PC-3 (cell line): ENCODE measurements around the gene PPM1F. TPM values are rescaled to one million over a fixed set of nuclear protein-coding genes. Genes with fewer than 3 reads are reported as not detected.
"Not testable (repeated sequence)": the region's sequence is repeated elsewhere in the genome, so short reads cannot be mapped to it uniquely, and the experiment has no call there.

ENCODE experiments used
- ATAC-seq: fragments of 200-7000 bp; cut with Tn5 transposase; 2 replicates; pipeline ENCODE4 v1.9.1; 2020; ENCODE audit warnings: mild to moderate bottlenecking, moderate library complexity
- BruUV-seq: library from RNA; stranded (reverse); fragments of 400-500 nt; replicated peaks from 2 replicates; lab custom pipeline; 2021; lab: Mats Ljungman, UMichigan
- CTCF ChIA-PET: fragments of 300-600 bp; sonication (Branson Sonifier 250); formaldehyde crosslinking; loops from one replicate; lab custom pipeline; 2022; ENCODE audit warnings: antibody characterized with exemption; lab: Charles Lee
- POLR2A ChIA-PET: fragments of 300-600 bp; sonication (Branson Sonifier 250); formaldehyde crosslinking; loops from one replicate; lab custom pipeline; 2022; ENCODE audit warnings: antibody characterized with exemption; ENCODE audit not compliant: unreplicated experiment; lab: Charles Lee
- DNase-seq: peaks from one replicate; pipeline ENCODE4 v3.0.0-alpha.2; 2015
- H2AFZ ChIP-seq: fragments of 300-600 bp; sonication (generic); 2 replicates; pipeline ENCODE4 v1.6.0; 2016; ENCODE audit warnings: antibody characterized with exemption, low read length
- H3F3A ChIP-seq: fragments of 300-600 bp; sonication (generic); one replicate; pipeline ENCODE4 v1.6.0; 2017; ENCODE audit warnings: antibody characterized with exemption, low read length, control low read depth, mild to moderate bottlenecking; ENCODE audit not compliant: unreplicated experiment
- H3K27ac ChIP-seq: fragments of 300-600 bp; sonication (generic); 2 replicates; pipeline ENCODE4 v1.5.1; 2016; ENCODE audit warnings: mild to moderate bottlenecking, low read length
- H3K27me3 ChIP-seq: fragments of 300-600 bp; sonication (generic); 2 replicates; pipeline ENCODE4 v1.6.1; 2016; ENCODE audit warnings: low read length, mixed read lengths
- H3K36me3 ChIP-seq: fragments of 300-600 bp; sonication (generic); 2 replicates; pipeline ENCODE4 v1.6.1; 2016; ENCODE audit warnings: low read depth, mixed run types, low read length, mixed read lengths
- H3K4me1 ChIP-seq: fragments of 300-600 bp; sonication (generic); 2 replicates; pipeline ENCODE4 v1.5.1; 2016; ENCODE audit warnings: low read length; ENCODE audit not compliant: insufficient read depth
- H3K4me2 ChIP-seq: fragments of 300-600 bp; sonication (generic); 2 replicates; pipeline ENCODE4 v1.6.0; 2016; ENCODE audit warnings: low read length
- H3K4me3 ChIP-seq: fragments of 300-600 bp; sonication (generic); 2 replicates; pipeline ENCODE4 v1.5.1; 2016; ENCODE audit warnings: mild to moderate bottlenecking, low read length, mixed read lengths
- H3K79me2 ChIP-seq: fragments of 300-600 bp; sonication (generic); 2 replicates; pipeline ENCODE4 v1.6.1; 2017; ENCODE audit warnings: low read length, mixed read lengths
- H3K9ac ChIP-seq: fragments of 300-600 bp; sonication (generic); 2 replicates; pipeline ENCODE4 v1.6.0; 2016; ENCODE audit warnings: mild to moderate bottlenecking, low read length
- H3K9me2 ChIP-seq: fragments of 300-600 bp; sonication (generic); replicated peaks from 2 replicates; pipeline ENCODE4 v1.6.1; 2016; ENCODE audit warnings: mixed run types, low read length, mixed read lengths
- H3K9me3 ChIP-seq: fragments of 300-600 bp; sonication (generic); 2 replicates; pipeline ENCODE4 v1.6.1; 2016; ENCODE audit warnings: low read length, mixed read lengths
- H4K20me1 ChIP-seq: fragments of 300-600 bp; sonication (generic); 2 replicates; pipeline ENCODE4 v1.6.1; 2016; ENCODE audit warnings: low read length, mixed read lengths
- EZH2 ChIP-seq: fragments of 300-600 bp; sonication (generic); IDR thresholded peaks from one replicate; pipeline ENCODE4 v1.6.1; 2017; ENCODE audit warnings: antibody characterized with exemption, mild to moderate bottlenecking, low read length; ENCODE audit not compliant: unreplicated experiment
- EZH2phosphoT487 ChIP-seq: fragments of 300-600 bp; sonication (generic); IDR thresholded peaks from 2 replicates; pipeline ENCODE4 v1.6.1; 2018; ENCODE audit warnings: mild to moderate bottlenecking, antibody characterized with exemption, low read length, borderline replicate concordance
- intact Hi-C: fragments of 100-400 bp; cut with micrococcal nuclease; formaldehyde crosslinking; loops from 2 replicates; pipeline ENCODE4 v1.9.0; 2023
- total RNA-seq: library from RNA; depleted of rRNA; stranded (reverse); fragments of >200 nt; gene quantifications from 2 replicates; pipeline ENCODE4 v1.2.3, GENCODE V29; 2014
- TF ChIP-seq, protein P1 (sequence below): fragments of 300-600 bp; sonication (generic); conservative IDR thresholded peaks from 2 replicates; pipeline ENCODE4 v1.5.1; 2017; ENCODE audit warnings: antibody characterized with exemption, low read depth, mild to moderate bottlenecking, low read length

The PPM1F gene
- total RNA-seq, 1 experiment from 2014 or later: 40.4 TPM

DNA sequence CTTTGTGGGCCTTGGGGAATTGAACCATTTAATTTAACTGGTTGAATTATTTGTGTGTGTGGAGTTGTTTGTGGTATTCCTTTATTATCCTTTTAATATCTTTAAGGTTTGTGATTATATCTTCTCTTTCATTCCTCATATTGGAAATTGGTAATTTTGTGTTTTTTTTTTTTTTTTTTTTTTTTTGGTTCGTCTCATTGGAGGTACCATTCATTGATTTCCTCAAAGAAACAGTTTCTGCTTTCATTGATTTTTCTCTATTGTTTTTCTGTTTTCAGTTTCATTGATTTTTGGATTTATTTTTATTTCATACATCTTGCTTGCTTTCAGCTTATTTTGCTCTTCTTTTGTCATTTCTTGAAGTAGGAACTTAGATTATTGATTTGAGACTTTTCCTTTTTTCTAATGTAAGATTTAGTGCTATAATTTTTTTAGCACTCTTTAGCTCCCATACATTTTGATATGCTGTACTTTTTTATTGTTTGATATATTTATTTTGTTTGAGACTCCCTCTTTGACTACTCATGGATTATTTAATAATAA lies 54.2 kb downstream of the PPM1F start:
- Histone ChIP-seq H3F3A (no peaks in the 10 kb centered on the region), H3K4me1 (no peaks in the 10 kb centered on the region), H3K36me3 (no peaks in the 10 kb centered on the region), H2AFZ (no peak overlapping the region), H3K79me2 (no peaks in the 10 kb centered on the region), H3K27ac (no peak overlapping the region), H3K4me3 (no peak overlapping the region), H3K4me2 (no peak overlapping the region), H3K9me2 (no peaks in the 10 kb centered on the region), H3K9me3 (no peaks in the 10 kb centered on the region), H4K20me1 (no peaks in the 10 kb centered on the region), H3K9ac (no peak overlapping the region), H3K27me3 (no peaks in the 10 kb centered on the region)
- DNase-seq: no peak
- no peak for TF ChIP-seq EZH2phosphoT487
- TF ChIP-seq EZH2: no peak
- TF ChIP-seq, protein P1, sequence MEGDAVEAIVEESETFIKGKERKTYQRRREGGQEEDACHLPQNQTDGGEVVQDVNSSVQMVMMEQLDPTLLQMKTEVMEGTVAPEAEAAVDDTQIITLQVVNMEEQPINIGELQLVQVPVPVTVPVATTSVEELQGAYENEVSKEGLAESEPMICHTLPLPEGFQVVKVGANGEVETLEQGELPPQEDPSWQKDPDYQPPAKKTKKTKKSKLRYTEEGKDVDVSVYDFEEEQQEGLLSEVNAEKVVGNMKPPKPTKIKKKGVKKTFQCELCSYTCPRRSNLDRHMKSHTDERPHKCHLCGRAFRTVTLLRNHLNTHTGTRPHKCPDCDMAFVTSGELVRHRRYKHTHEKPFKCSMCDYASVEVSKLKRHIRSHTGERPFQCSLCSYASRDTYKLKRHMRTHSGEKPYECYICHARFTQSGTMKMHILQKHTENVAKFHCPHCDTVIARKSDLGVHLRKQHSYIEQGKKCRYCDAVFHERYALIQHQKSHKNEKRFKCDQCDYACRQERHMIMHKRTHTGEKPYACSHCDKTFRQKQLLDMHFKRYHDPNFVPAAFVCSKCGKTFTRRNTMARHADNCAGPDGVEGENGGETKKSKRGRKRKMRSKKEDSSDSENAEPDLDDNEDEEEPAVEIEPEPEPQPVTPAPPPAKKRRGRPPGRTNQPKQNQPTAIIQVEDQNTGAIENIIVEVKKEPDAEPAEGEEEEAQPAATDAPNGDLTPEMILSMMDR: no peak
- intact Hi-C loops: no loop called here
- ATAC-seq: no peak
- no TSS peak for BruUV-seq
- CTCF ChIA-PET: no interaction called here
- POLR2A ChIA-PET: interaction anchor here (0.7 kb wide), 1 partner anchor 1137 kb away, joined by 7 read pairs; no protein-coding TSS in a partner anchor

DNA sequence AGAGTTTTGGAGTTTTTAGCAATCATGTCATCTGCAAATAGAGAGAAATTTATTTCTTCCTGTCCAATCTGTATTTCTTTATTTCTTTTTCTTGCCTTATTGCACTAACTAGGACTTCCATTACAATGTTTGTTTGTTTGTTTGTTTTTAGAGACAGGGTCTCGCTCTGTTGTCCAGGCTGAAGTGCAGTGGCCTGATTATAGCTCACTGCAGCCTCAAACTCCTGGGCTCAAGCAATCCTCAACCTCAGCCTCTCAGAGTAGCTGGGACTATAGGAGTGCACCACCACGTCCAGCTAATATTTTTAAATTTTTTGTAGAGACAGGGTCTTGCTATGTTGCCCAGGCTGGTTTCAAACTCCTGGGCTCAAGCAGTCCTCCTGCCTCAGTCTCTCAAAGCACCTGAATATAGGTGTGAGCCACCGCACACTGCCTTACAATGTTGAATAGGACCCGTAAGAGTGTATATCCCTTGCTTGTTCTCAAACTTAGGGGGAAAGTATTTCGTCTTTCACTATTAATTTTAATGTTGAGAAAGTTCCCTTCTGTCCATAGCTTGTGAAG lies 55.6 kb downstream of the PPM1F start:
- Histone ChIP-seq H4K20me1 (no peaks in the 10 kb centered on the region), H3K9me3 (no peaks in the 10 kb centered on the region), H3K27ac (no peak overlapping the region), H3K4me1 (no peaks in the 10 kb centered on the region), H3F3A (no peaks in the 10 kb centered on the region), H3K4me2 (no peak overlapping the region), H3K9me2 (no peaks in the 10 kb centered on the region), H3K4me3 (no peak overlapping the region), H3K9ac (no peak overlapping the region), H2AFZ (no peak overlapping the region), H3K36me3 (no peaks in the 10 kb centered on the region), H3K79me2 (no peaks in the 10 kb centered on the region), H3K27me3 (no peaks in the 10 kb centered on the region)
- TF ChIP-seq, protein P1: no peak
- TF ChIP-seq EZH2phosphoT487: no peak
- TF ChIP-seq EZH2: no peak
- no TSS peak for BruUV-seq
- intact Hi-C loops: no loop called here
- ChIA-PET POLR2A (no interaction called here), CTCF (no interaction called here)
- no peak for DNase-seq
- ATAC-seq: no peak

DNA sequence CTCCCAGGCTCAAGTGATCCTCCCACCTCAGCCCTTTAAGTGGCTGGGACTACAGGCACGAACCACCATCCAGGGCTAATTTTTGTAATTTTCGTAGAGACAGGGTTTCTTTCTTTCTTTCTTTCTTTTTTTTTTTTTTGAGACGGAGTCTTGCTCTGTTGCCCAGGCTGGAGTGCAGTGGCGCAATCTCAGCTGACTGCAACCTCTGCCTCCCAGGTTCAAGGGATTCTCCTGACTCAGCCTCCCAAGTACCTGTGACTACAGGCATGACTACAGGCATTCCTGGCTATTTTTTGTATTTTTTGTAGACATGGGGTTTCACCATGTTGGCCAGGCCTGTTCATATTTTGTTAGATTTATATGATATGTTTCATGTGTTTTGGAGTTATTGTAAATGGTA lies 56.4 kb downstream of the PPM1F start:
- intact Hi-C loops, H3K27me3 ChIP-seq, BruUV-seq, CTCF ChIA-PET, H3F3A ChIP-seq, ATAC-seq, H3K4me3 ChIP-seq, H3K4me2 ChIP-seq, H3K36me3 ChIP-seq, H3K9me3 ChIP-seq, H3K9me2 ChIP-seq, H3K4me1 ChIP-seq, H3K79me2 ChIP-seq, H3K9ac ChIP-seq, H4K20me1 ChIP-seq, H3K27ac ChIP-seq, H2AFZ ChIP-seq, POLR2A ChIA-PET, DNase-seq: not testable (repeated sequence)
